ENCODE measurements around the gene RPL13A. TPM values are rescaled to one million over a fixed set of nuclear protein-coding genes. Genes with fewer than 3 reads are reported as not detected.

RPL13A gene
- total and polyA plus RNA-seq, 8 donors, result 1,459 to 2,866 (median 2,024) TPM

DNA sequence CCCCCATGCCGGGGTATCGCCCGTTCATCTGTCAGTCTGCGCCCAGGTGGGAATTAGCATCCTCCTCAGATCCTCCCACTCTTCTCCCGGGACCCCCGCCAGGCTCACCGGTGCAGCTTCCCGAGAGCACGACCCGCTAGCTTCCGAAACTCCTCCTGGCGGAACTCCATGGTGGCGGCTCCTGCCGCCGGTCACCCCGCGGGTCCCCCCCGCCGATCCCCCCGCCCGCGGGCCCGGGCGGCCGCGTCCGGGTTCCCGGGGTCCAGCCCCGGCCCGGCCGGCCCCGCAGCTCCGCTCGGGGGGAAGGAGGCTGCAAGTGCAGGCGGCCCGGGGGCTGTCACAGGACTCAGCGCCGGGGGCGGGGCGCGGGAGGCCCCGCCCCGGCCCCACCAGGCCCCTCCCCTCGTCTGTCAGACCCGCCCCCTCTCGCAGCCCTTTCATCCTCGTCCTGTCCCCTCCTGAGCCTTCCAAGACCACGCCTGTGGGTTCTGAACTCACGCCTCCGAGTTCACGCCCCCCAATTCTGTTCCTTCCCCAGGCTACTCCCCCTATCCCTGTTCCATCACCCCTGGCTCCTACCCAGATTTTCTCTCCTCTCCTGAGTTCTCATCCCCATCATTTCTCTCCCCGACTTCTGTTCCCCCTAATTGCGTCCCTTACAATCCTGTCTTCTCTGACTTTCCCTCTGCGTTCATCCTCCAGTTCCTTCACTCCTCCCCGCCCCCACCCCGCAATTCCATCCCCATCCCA, 46.0 kb upstream of the RPL13A start, which contains the start of gene SLC17A7:
TSS of gene SLC17A7 (minus strand) at position 318 of the 750 bp plus-strand sequence. CDS start at position 170, 148 bp downstream.
- ATAC-seq, result no peak

DNA sequence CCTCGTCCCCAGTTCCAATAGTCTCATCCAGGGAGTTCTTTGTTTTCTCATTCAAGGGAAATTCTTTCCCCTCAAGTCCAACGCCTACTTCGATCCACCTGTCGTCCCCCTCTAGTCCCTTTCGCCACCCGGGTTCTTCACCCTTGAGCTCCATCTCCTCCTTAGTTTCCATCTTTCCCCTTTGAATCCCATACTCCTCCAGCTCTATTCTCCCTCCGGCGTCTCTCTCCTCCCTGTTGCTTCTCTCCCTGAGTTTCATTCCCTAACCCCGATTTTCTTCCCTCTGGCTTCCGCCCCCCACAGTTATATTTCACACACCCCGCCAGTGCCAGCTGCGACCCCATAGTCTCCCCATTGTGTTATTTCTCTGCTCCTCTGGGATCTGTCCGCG, 45.5 kb upstream of the RPL13A start:
- no peak for FAIRE-seq

More for the DNA sequence above, 46.0 kb upstream of the RPL13A start, which contains the start of gene SLC17A7:
- intact Hi-C loops (cut with DNase I), result loop anchor here in 2 of 3 donors (10.0 kb wide), 2 partner anchors 47 to 217 kb away; no protein-coding TSS in a partner anchor
- TF ChIP-seq, protein P1, sequence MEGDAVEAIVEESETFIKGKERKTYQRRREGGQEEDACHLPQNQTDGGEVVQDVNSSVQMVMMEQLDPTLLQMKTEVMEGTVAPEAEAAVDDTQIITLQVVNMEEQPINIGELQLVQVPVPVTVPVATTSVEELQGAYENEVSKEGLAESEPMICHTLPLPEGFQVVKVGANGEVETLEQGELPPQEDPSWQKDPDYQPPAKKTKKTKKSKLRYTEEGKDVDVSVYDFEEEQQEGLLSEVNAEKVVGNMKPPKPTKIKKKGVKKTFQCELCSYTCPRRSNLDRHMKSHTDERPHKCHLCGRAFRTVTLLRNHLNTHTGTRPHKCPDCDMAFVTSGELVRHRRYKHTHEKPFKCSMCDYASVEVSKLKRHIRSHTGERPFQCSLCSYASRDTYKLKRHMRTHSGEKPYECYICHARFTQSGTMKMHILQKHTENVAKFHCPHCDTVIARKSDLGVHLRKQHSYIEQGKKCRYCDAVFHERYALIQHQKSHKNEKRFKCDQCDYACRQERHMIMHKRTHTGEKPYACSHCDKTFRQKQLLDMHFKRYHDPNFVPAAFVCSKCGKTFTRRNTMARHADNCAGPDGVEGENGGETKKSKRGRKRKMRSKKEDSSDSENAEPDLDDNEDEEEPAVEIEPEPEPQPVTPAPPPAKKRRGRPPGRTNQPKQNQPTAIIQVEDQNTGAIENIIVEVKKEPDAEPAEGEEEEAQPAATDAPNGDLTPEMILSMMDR (IDR thresholded peaks at IDR 0.05), result no peak
- Histone ChIP-seq H3K27ac (no peak within 1 kb of the TSS), H3K9me3 (no peaks in the 10 kb centered on the region), H3K27me3 (peaks cover 0 to under 1% (median 0%) of the 10 kb centered on the region in 4 donors), H3K4me1 (no peaks in the 10 kb centered on the region), H3K4me3 (peak within 1 kb of the TSS in 1 of 4 donors; percentile 66), H3K36me3 (no peaks in the 10 kb centered on the region)
- DNase-seq (peak in 1 of 6 donors; percentile 26), FAIRE-seq (no peak)
- 5 to 7% methylated on average over 30 to 56 of the region's 56 CpGs for WGBS, 2 donors

DNA sequence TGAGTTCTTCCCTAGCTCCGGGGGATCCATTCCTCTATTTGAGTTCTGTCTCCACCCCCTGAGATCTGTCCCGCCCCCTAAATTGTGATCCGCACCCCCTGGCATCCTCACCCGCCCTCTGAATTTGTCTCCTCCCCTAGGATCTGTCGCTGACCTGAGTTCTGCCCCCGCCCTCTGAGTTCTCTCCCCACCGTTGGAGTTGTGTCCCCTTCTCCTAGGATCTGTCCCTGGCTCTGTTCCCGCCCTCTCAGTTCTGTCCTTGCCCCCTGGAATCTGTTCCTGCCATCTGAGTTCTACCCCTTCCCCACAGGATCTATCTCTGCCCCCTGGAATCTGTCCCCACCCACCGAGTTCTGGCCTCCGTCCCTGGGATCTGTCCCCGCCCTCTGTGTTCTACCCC, 45.1 kb upstream of the RPL13A start:
- no peak for FAIRE-seq
- TF ChIP-seq, protein P1 (IDR thresholded peaks at IDR 0.05), result no peak
- H3K9me3 ChIP-seq, result no peaks in the 10 kb centered on the region
- ATAC-seq, result no peak
- peak in 1 of 6 donors; percentile 60 for DNase-seq
- H3K4me1 ChIP-seq, result no peaks in the 10 kb centered on the region
- H3K27ac ChIP-seq, result no peak overlapping the region
- H3K27me3 ChIP-seq, result no peaks in the 10 kb centered on the region
- H3K36me3 ChIP-seq, result no peaks in the 10 kb centered on the region
- peak overlapping the region in 1 of 4 donors; percentile 66 for H3K4me3 ChIP-seq
- WGBS, 2 donors, result 4 to 10% methylated on average over 11 of the region's 11 CpGs
- intact Hi-C loops (cut with DNase I), result loop anchor here in 2 of 3 donors (10.0 kb wide), 2 partner anchors 48 to 218 kb away; no protein-coding TSS in a partner anchor

More for the DNA sequence above, 45.5 kb upstream of the RPL13A start:
- H3K27ac ChIP-seq, result no peak overlapping the region
- H3K9me3 ChIP-seq, result no peaks in the 10 kb centered on the region
- H3K36me3 ChIP-seq, result no peaks in the 10 kb centered on the region
- H3K4me3 ChIP-seq, result no peak overlapping the region
- no peak for DNase-seq
- ATAC-seq, result no peak
- TF ChIP-seq, protein P1 (IDR thresholded peaks at IDR 0.05), result no peak
- 17 to 19% methylated on average over 14 of the region's 14 CpGs for WGBS, 2 donors
- no peaks in the 10 kb centered on the region for H3K27me3 ChIP-seq
- H3K4me1 ChIP-seq, result no peaks in the 10 kb centered on the region
- intact Hi-C loops (cut with DNase I), result loop anchor here in 2 of 3 donors (10.0 kb wide), 2 partner anchors 47 to 217 kb away; no protein-coding TSS in a partner anchor

DNA sequence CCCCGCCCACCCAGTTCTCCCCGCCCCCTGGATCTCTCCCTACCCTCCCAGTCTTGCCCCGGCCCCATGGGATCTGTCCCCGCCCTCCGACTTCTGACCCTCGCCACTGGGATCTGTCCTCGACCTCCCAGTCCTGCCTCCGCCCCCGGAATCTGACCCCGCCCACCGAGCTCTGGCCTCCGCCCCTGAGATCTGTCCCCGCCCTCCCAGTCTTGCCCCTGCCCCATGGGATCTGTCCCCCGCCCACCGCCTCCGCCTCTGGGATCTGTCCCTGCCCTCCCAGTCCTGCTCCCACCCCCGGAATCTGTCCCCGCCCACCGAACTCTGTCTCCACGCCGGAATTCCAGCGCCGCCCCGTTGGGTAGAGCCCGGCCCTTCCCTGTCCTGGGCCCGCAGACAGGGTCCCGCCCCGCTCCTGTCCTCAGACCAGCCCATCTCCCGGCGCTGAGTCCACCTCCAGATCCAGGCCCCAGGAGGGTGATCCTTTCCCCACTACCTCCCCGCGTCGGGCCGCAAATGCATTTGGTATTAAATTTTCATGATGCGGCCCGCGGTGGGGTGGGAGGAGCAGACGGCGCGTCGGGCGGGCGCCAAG, 44.5 kb upstream of the RPL13A start:
- Histone ChIP-seq H3K27ac (peak overlapping the region; percentile 25 to 55 (median 35)), H3K4me3 (peak overlapping the region; percentile 33 to 66 (median 49)), H3K27me3 (no peaks in the 10 kb centered on the region), H3K4me1 (no peaks in the 10 kb centered on the region), H3K36me3 (no peaks in the 10 kb centered on the region), H3K9me3 (no peaks in the 10 kb centered on the region)
- peak; percentile 87 to 96 (median 92) for DNase-seq
- no peak for FAIRE-seq
- ATAC-seq, result peak; percentile 69 to 80 (median 74)
- intact Hi-C loops (cut with DNase I), result loop anchor here in 2 of 3 donors (10.0 kb wide), 2 partner anchors 48 to 218 kb away; no protein-coding TSS in a partner anchor
- 1% methylated on average over 34 to 43 of the region's 43 CpGs for WGBS, 2 donors
- TF ChIP-seq, protein P1 (IDR thresholded peaks at IDR 0.05), result no peak
